DMS 273 (cell line): ENCODE measurements around the gene AP1B1.

Source experiments
- DNase-seq: peaks from one replicate; lab custom pipeline; 2025; ENCODE audit not compliant: unreplicated experiment; lab: John Stamatoyannopoulos, UW

Gene AP1B1

DNA sequence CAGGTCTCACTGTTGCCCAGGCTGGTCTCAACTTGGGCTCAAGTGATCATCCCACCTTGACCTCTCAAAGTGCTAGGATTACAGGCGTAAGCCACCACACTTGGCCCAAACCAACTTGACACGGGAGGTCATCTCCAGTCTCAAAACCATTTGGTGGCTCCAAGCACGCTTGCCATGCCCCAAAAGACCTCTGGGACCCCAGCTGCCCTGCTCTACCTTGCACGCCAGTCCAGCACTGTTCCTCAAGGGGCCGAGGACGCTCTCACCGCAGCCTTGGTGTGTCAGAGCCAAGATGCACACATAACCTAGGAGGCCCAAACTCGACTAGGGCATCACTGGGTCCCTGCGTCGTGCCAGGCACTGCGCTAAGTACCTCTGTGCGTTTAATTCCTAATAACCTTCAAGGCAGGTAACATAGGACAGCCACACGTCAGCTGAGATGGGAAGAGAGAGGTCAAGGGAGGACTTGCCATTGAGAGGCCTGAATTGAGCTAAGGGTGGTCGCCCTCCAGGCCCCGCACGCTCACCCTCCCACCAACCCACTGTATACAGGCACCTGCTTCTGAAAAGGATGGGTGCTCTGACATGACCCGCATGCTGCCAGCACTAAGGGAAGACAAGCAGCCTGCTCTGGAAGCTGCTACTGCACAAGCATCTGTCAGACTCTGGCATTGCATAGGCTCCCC, 86.5 kb downstream of the AP1B1 start:
- peak; percentile 75 for DNase-seq

GRCh38 chr22:29300807-29301601, 87.4 kb downstream of the AP1B1 start:
- DNase-seq: peak; percentile 43

DNA sequence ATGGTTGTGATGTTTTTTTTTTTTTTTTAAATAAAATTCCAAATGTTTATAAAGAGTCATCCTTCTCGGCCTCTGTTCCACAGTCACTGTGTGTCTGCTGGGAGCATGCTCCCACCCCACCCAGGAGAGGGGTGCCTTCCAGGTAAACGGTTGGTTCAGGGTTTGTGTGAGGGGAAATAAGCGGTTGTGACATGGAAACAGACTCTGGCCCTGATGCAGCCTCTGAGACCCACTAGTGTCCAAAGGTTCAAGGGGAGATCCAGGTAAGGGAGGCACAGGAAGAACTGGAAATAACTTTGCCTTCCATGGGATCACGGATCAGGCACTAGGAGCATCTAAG, 87.9 kb downstream of the AP1B1 start:
- no peak for DNase-seq

DNA sequence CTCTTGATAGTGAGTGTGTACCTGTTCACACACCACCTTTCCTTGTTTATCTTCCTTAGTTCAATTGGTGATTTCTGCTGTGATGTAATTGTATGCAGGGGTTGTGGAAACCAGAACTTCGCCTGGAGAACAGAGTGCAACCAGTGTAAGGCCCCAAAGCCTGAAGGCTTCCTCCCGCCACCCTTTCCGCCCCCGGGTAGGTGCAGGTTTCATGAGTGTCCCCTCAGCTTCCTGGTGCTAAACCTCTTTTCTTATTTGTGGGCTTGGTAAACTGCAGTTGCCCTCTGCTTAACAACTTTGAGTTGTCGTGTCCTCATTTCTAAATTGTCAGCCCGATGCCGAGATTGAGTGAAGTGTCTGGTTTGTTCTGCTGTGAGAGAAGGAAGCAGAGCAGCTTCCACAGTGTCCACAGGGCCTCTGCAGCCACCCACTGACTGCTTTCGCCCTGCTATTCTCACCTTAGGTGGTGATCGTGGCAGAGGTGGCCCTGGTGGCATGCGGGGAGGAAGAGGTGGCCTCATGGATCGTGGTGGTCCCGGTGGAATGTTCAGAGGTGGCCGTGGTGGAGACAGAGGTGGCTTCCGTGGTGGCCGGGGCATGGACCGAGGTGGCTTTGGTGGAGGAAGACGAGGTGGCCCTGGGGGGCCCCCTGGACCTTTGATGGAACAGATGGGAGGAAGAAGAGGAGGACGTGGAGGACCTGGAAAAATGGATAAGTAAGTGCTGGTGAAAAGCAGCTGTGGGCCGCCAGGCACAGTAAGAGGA, 89.1 kb downstream of the AP1B1 start:
- DNase-seq: no peak

DNA sequence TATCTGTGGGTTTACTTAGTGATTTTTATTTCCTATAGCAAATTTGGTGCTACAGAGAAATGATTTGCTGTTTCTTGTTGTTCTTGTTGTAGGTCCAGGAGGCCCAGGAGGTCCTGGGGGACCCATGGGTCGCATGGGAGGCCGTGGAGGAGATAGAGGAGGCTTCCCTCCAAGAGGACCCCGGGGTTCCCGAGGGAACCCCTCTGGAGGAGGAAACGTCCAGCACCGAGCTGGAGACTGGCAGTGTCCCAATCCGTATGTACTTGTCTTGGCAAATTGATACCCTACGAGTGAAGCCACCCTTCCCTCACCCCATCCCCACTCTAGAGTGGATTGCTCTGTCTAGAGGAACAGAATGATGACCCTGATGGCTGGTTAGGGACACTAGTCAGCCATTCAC, 89.7 kb downstream of the AP1B1 start:
- no peak for DNase-seq

DNA sequence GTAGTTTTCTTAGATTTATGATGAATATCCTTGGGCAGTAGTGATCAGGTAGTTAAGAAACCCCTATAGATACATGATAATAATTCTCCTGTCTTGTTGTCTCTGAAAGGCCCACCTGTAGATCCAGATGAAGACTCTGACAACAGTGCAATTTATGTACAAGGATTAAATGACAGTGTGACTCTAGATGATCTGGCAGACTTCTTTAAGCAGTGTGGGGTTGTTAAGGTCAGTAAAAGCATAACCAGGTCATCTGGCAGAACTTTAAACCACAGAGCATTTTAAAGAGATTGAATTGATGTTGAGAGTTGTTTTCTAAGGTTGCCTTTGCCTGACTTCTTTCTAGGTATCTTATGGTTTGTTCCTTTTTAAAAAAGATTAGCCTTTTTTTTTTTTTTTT, 96.0 kb downstream of the AP1B1 start:
- no peak for DNase-seq

DNA sequence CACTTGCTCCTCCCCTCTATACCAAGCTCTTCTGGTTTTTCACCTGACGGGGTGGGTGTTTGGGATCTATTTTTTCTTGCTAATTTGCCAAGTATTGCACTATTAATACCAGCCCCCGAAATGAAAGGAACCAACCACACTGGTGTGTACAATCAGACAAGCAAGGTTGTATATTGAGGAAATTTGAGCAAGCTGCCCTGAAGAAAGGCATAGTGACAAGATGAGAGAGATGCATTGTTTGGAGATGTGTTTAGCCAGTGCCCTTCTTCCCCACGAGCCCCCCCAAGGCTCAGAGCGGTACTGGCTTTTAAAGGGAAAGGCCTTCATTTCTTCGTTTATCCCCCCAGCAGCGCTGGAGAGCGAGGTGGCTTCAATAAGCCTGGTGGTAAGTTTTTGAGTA, 97.2 kb downstream of the AP1B1 start:
- peak; percentile 6 for DNase-seq

DNA sequence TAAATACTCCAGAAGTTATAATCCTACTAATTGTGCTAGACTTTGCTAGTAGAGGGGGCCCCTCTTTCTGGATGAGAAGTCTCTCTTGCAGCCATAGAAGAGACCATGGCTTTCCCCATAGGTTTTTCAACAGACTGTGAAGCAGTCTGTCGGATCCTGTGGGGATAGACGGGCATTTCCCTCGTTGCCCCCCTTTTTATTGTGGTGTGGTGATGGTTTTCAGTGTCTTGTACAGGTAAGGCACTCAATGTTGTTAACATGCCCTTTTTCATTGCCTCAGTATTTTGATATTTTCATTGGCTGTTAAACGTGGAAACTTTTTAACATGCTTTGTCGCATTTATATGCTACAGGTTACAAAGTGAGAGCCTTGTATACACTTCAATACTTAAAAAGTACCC, 98.3 kb downstream of the AP1B1 start:
- no peak for DNase-seq

GRCh38 chr22:29288837-29289236, 99.5 kb downstream of the AP1B1 start:
- no peak for DNase-seq

GRCh38 chr22:29284196-29284595, 104.2 kb downstream of the AP1B1 start:
- DNase-seq: no peak

- DNase-seq: no peak
Measured at GRCh38 chr22:29277927-29278326, 110.4 kb downstream of the AP1B1 start.
